Gastroesophageal sphincter (tissue), 4 donors: ENCODE data around the gene VAMP7. TPM values are rescaled to one million over a fixed set of nuclear protein-coding genes. Genes with fewer than 3 reads are reported as not detected.
"Not testable (repeated sequence)": the region's sequence is repeated elsewhere in the genome, so short reads cannot be mapped to it uniquely, and the experiment has no call there.

ENCODE experiments used
- ATAC-seq: fragments of 150-250 bp; one replicate; pipeline ENCODE4 v1.9.1; 2016; ENCODE audit warnings: mild to moderate bottlenecking, moderate library complexity
- H3K27ac ChIP-seq, 4 donors: fragments of 200-600 bp; sonication (generic) in 3 of 4; 1 replicate in 3 of 4; 2 replicates in 1 of 4; pipeline ENCODE4 v1.5.1; 2016 to 2019
- H3K27me3 ChIP-seq: fragments of 200-600 bp; sonication (generic); one replicate; pipeline ENCODE4 v1.5.1; 2019
- H3K36me3 ChIP-seq, 2 donors: fragments of 200-600 bp; sonication (generic); one replicate each; pipeline ENCODE4 v1.5.1; 2019; ENCODE audit warnings: control low read depth in 1 of 2
- H3K4me1 ChIP-seq, 3 donors: fragments of 200-600 bp; sonication (generic); 1 replicate in 2 of 3; 2 replicates in 1 of 3; pipeline ENCODE4 v1.5.1; 2016 to 2019; ENCODE audit warnings: control low read depth in 2 of 3
- H3K4me3 ChIP-seq, 2 donors: fragments of 200-600 bp; sonication (generic); one replicate each; pipeline ENCODE4 v1.5.1; 2019; ENCODE audit warnings: mild to moderate bottlenecking in 1 of 2, moderate library complexity in 1 of 2
- H3K9me3 ChIP-seq, 3 donors: fragments of 200-600 bp; sonication (generic); one replicate each; pipeline ENCODE4 v1.5.1; 2017 to 2019; ENCODE audit warnings: control low read depth in 2 of 3
- CTCF ChIP-seq, 4 experiments: fragments of 200-600 bp in 2 of 4; fragments of 450-650 bp in 2 of 4; sonication (generic) in 1 of 4; IDR thresholded peaks; one replicate each; pipeline ENCODE4 v1.5.1; 2017 to 2019; ENCODE audit warnings: antibody characterized with exemption in 4 of 4, mild to moderate bottlenecking in 2 of 4, moderate library complexity in 2 of 4
- EP300 ChIP-seq: sonication (generic); formaldehyde crosslinking; IDR thresholded peaks from one replicate; pipeline ENCODE4 v1.6.1; 2017; ENCODE audit warnings: antibody characterized with exemption, mild to moderate bottlenecking
- POLR2A ChIP-seq, 2 donors: fragments of 450-650 bp; IDR thresholded peaks; one replicate each; pipeline ENCODE4 v1.6.1; 2017; ENCODE audit warnings: antibody characterized with exemption in 2 of 2, mild to moderate bottlenecking in 2 of 2, moderate library complexity in 1 of 2
- POLR2AphosphoS5 ChIP-seq: sonication (generic); formaldehyde crosslinking; IDR thresholded peaks from one replicate; pipeline ENCODE4 v1.6.1; 2017; ENCODE audit warnings: antibody characterized with exemption
- WGBS, 2 donors: methylation state at CpG; one replicate each; pipeline ENCODE4 v1.1.5; 2018; ENCODE audit warnings: low coverage in 1 of 2; 5-methylcytosine and 5-hydroxymethylcytosine counted together
- total RNA-seq, 4 donors: library from RNA; depleted of rRNA; stranded (reverse); fragments of >200 nt; gene quantifications; one replicate each; pipeline ENCODE4 v1.1.0, GENCODE V29; 2016

Gene VAMP7
- total RNA-seq, 4 donors from 2014 or later = 25.2 to 45.7 (median 30.4) TPM

DNA sequence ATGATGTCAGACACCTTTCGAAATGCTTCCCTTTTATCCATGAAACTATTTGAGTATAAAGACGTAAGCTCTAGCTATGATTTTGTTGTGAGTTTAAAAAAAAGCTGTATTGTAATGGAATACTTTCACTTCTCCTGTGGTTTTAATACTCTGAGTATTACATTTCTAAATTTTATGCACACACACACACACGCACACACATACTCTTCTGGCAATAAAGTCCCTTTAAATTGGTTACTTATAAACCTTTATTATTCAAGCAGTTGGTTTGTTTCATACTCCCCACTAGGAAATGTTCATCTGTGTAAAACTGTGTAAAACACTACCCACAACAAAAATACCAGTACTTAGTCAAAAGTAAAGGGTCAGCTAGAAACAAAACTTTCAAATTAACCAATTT is 18.2 kb downstream of the VAMP7 start:
- no peaks in the 10 kb centered on the region for H3K9me3 ChIP-seq
- H3K36me3 ChIP-seq = peaks cover 0 to 50% of the 10 kb centered on the region in 2 donors
- H3K27me3 ChIP-seq = no peaks in the 10 kb centered on the region
- no peak overlapping the region for H3K4me3 ChIP-seq
- TF ChIP-seq POLR2A (IDR thresholded peaks at IDR 0.05) = no peak
- TF ChIP-seq CTCF (IDR thresholded peaks at IDR 0.05) = no peak
- no peak for TF ChIP-seq EP300
- no peak for TF ChIP-seq POLR2AphosphoS5
- WGBS, 2 donors = 74 to 85% methylated on average over 3 of the region's 3 CpGs
- ATAC-seq = no peak
- no peak overlapping the region for H3K27ac ChIP-seq
- H3K4me1 ChIP-seq = no peaks in the 10 kb centered on the region

- WGBS, 2 donors = 96 to 100% methylated on average over 2 of the region's 2 CpGs
- TF ChIP-seq EP300 (no peak), POLR2AphosphoS5 (no peak), CTCF (IDR thresholded peaks at IDR 0.05) (no peak), POLR2A (IDR thresholded peaks at IDR 0.05) (no peak)
- Histone ChIP-seq H3K27me3 (no peaks in the 10 kb centered on the region), H3K27ac (no peak overlapping the region), H3K36me3 (peaks cover 0 to 36% of the 10 kb centered on the region in 2 donors), H3K9me3 (no peaks in the 10 kb centered on the region), H3K4me3 (no peak overlapping the region), H3K4me1 (no peaks in the 10 kb centered on the region)
- no peak for ATAC-seq
Observed at GRCh38 chrX:155900765-155901164, 19.6 kb downstream of the VAMP7 start.

DNA sequence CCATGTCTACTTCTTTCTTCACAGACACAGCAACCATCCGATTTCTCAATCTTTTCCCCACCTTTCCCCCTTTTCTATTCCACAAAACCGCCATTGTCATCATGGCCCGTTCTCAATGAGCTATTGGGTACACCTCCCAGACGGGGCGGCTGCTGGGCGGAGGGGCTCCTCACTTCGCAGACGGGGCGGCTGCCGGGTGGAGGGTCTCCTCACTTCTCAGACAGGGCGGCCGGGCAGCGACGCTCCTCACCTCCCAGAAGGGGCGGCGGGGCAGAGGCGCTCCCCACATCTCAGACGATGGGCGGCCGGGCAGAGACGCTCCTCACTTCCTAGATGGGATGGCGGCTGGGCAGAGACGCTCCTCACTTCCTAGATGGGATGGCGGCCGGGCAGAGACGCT is 26.5 kb downstream of the VAMP7 start:
- 50% methylated on average over 1 of the region's 26 CpGs; no CpG with 5 or more reads in 1 of the 2 donors for WGBS, 2 donors

GRCh38 chrX:155923200-155923599 is 42.1 kb downstream of the VAMP7 start:
- ATAC-seq = no peak
- Histone ChIP-seq H3K4me3 (no peak overlapping the region), H3K4me1 (no peaks in the 10 kb centered on the region), H3K27me3 (no peaks in the 10 kb centered on the region), H3K27ac (no peak overlapping the region), H3K9me3 (no peaks in the 10 kb centered on the region), H3K36me3 (peaks cover 0 to 49% of the 10 kb centered on the region in 2 donors)
- TF ChIP-seq POLR2A (IDR thresholded peaks at IDR 0.05) (no peak), CTCF (IDR thresholded peaks at IDR 0.05) (no peak), EP300 (no peak), POLR2AphosphoS5 (no peak)
- 69 to 77% methylated on average over 2 of the region's 2 CpGs for WGBS, 2 donors

More for the DNA sequence above, 26.5 kb downstream of the VAMP7 start:
- H3K27ac ChIP-seq, H3K4me3 ChIP-seq, ATAC-seq, H3K36me3 ChIP-seq, H3K27me3 ChIP-seq, H3K4me1 ChIP-seq: not testable (repeated sequence)
- H3K9me3 ChIP-seq = peaks cover 0 to 13% (median 0%) of the 10 kb centered on the region in 3 donors

GRCh38 chrX:155930852-155931618 is 49.9 kb downstream of the VAMP7 start:
- 87% methylated on average over 7 of the region's 8 CpGs; no CpG with 5 or more reads in 1 of the 2 donors for WGBS, 2 donors
- H3K4me3 ChIP-seq, H3K27ac ChIP-seq, H3K4me1 ChIP-seq, ATAC-seq, H3K27me3 ChIP-seq: not testable (repeated sequence)
- peaks cover 0 to 31% (median 2%) of the 10 kb centered on the region in 3 donors for H3K9me3 ChIP-seq
- H3K36me3 ChIP-seq = peaks cover 0 to 35% of the 10 kb centered on the region in 2 donors

DNA sequence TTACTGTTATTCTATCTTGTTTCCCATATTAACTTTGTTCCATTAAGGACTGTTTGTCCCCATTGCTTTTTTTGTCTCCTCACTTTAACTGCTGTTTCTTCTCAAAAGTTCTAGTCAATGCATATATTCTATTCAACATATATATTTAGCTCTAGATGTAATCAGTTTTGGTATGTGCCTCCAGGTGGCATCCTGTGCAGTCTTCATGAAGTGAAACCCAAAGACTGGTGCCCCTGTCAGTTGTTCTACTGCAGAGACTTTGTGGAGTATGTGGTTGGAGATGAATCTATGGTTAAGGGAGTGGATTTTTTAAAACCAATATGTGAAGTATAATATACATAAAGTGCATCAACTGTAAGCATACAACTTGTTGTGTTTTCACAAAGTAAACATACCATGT is 57.0 kb downstream of the VAMP7 start:
- no peak for TF ChIP-seq EP300
- TF ChIP-seq POLR2AphosphoS5 = no peak
- no peak for TF ChIP-seq POLR2A (IDR thresholded peaks at IDR 0.05)
- no peak for TF ChIP-seq CTCF (IDR thresholded peaks at IDR 0.05)
- H3K27me3 ChIP-seq = no peaks in the 10 kb centered on the region
- no peak for ATAC-seq
- no peaks in the 10 kb centered on the region for H3K4me1 ChIP-seq
- H3K36me3 ChIP-seq = peaks cover 0 to 34% of the 10 kb centered on the region in 2 donors
- no peak overlapping the region for H3K4me3 ChIP-seq
- H3K9me3 ChIP-seq = peaks cover 0 to 15% (median 0%) of the 10 kb centered on the region in 3 donors
- no peak overlapping the region for H3K27ac ChIP-seq
